Activated CD8-positive, alpha-beta memory T cell treated with anti-CD3 and anti-CD28 coated beads, Interleukin-2, amount 10 ng/mL, durations not matched to agents 7 days and 5 days (primary cell): ENCODE data around the gene S100A3. TPM values are rescaled to one million over a fixed set of nuclear protein-coding genes. Genes with fewer than 3 reads are reported as not detected.
A peak's percentile ranks its signal among the peaks of the same experiment; 100 is the strongest.

Source experiments
- ATAC-seq: fragments of 150-1000 bp; cut with Tn5 transposase; one replicate; pipeline ENCODE4 v1.10.0; 2021; ENCODE audit warnings: moderate library complexity
- CTCF ChIA-PET: fragments of 350-600 bp; sonication (Branson Sonifier 250); formaldehyde crosslinking; loops from one replicate; lab custom pipeline; 2021; ENCODE audit warnings: antibody characterized with exemption; lab: Charles Lee
- DNase-seq: peaks from one replicate; pipeline ENCODE4 v3.0.0-alpha.2; 2020
- H3K27ac Mint-ChIP-seq: one replicate; pipeline ENCODE4 v1.8.0; 2021; ENCODE audit warnings: mild to moderate bottlenecking, mixed read lengths
- H3K27me3 Mint-ChIP-seq: one replicate; pipeline ENCODE4 v1.8.0; 2021; ENCODE audit warnings: mixed read lengths
- H3K36me3 Mint-ChIP-seq: one replicate; pipeline ENCODE4 v1.8.0; 2021; ENCODE audit warnings: mild to moderate bottlenecking, mixed read lengths
- H3K4me1 Mint-ChIP-seq: one replicate; pipeline ENCODE4 v1.8.0; 2021; ENCODE audit warnings: mixed read lengths
- H3K4me3 Mint-ChIP-seq: one replicate; pipeline ENCODE4 v1.8.0; 2021; ENCODE audit warnings: mild to moderate bottlenecking, moderate library complexity, mixed read lengths
- H3K9me3 Mint-ChIP-seq: one replicate; pipeline ENCODE4 v1.8.0; 2022; ENCODE audit warnings: low read depth, mixed read lengths
- total RNA-seq, 2 experiments: library from RNA; stranded (reverse); gene quantifications; one replicate each; pipeline ENCODE4 v1.2.3, GENCODE V29; 2021

S100A3 gene
- total RNA-seq, 2 experiments from 2014 or later: not detected

DNA sequence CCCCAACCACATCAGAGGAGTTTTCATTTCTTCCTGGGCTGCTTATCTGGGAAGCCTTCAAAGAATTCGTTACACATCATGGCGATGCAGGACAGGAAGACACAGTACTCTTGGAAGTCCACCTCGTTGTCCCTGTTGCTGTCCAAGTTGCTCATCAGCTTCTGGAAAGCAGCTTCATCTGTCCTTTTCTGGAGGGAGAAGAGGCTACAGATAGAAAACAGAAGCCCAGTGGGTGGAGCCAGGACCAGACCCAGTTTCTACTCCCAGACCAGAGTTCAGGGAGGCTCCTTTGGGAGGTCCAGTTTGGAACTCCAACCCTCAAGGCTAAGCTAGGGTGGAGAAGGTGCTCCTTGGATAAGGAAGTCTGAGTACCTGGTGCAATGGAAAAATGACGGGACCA lies 5.3 kb downstream of the S100A3 start:
- H3K27ac Mint-ChIP-seq: peak overlapping the region; percentile 67
- no peaks in the 10 kb centered on the region for H3K9me3 Mint-ChIP-seq
- H3K4me3 Mint-ChIP-seq: peak overlapping the region; percentile 96
- DNase-seq (no peak), ATAC-seq (no peak)
- peaks cover 83% of the 10 kb centered on the region for H3K4me1 Mint-ChIP-seq
- no peaks in the 10 kb centered on the region for H3K27me3 Mint-ChIP-seq
- CTCF ChIA-PET: interaction anchor here (1.5 to 8.9 kb wide), 4 partner anchors 10 to 33 kb away, joined by 4 to 124 read pairs (median 20); partner anchors contain the start of gene S100A6
- peaks cover 37% of the 10 kb centered on the region for H3K36me3 Mint-ChIP-seq

DNA sequence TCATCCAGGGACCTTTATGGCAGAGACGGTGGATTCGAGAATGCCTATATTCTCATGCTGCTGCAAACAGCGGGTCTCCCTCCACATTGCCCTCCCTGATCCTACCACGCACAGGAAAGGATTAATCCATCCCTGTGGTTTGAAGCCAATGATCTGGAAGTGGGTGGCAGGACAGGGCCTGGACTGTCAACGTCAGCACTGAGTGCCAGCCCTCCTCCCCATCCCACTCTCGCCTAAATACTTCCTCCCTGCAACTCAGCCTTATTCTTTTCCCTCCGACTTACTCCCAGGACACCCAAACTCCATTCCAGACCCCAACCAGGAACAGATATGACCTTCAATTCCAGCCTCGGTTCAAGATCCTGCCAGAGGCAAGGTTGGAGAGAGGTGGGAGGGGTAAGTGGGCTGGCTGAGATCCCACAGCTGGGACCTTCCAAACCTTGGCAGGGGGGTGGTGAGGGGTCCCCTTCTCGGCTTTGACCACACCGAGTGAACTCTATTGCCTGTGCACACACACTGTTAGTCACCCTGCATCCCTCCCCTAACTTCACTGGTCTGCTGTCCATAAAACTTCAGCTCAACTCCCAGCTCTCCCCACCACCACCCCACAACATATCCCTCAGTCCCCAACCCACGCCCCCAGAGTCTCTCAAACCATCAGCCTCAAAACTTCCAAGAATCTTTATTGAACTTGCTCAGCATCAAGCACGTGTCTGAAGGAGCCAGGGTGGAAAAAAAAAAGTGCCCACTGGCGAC lies 5.9 kb downstream of the S100A3 start:
- Mint-ChIP-seq H3K4me3 (peak overlapping the region; percentile 35), H3K4me1 (peaks cover 82% of the 10 kb centered on the region), H3K36me3 (peaks cover 37% of the 10 kb centered on the region), H3K9me3 (no peaks in the 10 kb centered on the region), H3K27ac (peak overlapping the region; percentile 94), H3K27me3 (no peaks in the 10 kb centered on the region)
- CTCF ChIA-PET: interaction anchor here (4.3 to 8.9 kb wide), 2 partner anchors 9 to 25 kb away, joined by 24 to 124 read pairs; partner anchors contain the start of gene S100A6
- ATAC-seq: no peak
- DNase-seq: no peak

DNA sequence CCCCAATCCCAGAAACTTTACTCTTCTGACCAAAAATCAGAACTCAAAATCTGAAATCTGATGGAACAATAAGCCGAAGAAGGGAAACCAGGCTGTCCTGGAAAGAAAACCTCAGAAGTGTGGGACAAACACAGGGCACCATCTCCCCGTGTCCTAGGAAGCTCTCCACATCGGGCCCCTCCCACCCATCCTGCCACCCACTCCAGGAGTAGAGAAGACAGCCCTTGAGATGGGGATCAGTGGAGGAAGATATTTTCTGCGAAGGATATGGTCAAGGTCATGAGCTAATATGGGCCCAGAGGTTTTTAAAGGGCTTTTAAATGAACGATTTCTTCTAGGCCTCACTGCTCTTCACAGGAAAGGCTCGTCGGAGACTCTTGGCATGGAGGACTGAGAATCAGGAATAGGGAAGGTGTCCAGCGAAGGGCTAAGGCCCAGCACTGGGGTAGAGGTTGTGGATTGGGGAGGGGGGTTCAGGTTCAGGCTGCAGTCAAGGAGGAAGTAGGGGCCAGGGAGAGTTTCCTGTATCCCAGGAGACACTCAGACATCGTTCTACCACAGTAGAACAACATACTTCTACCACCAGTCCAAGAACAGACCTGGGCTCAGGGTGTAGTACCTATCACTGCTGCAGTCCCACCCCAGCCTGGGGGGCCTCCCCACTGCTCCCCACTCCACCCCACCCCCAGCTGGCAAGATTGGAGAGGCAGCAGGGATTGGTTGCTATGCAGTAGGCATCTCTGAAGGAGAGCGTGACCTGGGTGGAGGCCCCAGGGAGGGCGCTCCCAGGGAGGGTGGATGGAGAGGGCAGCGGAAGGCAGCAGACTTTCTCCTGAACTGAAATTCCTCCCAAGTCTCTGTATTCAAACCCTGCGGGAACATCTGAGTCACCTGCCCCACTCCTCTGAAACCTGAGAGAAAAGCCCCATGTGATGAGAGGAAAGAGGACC lies 7.1 kb downstream of the S100A3 start:
- ATAC-seq (no peak), DNase-seq (no peak)
- no peaks in the 10 kb centered on the region for H3K27me3 Mint-ChIP-seq
- CTCF ChIA-PET: interaction anchor here (1.4 to 8.9 kb wide), 3 partner anchors 8 to 93 kb away, joined by 6 to 124 read pairs (median 23); partner anchors contain the start of genes CHTOP and S100A6
- H3K4me1 Mint-ChIP-seq: peaks cover 85% of the 10 kb centered on the region
- peak overlapping the region; percentile 94 for H3K27ac Mint-ChIP-seq
- peaks cover 37% of the 10 kb centered on the region for H3K36me3 Mint-ChIP-seq
- H3K4me3 Mint-ChIP-seq: no peak overlapping the region
- no peaks in the 10 kb centered on the region for H3K9me3 Mint-ChIP-seq

DNA sequence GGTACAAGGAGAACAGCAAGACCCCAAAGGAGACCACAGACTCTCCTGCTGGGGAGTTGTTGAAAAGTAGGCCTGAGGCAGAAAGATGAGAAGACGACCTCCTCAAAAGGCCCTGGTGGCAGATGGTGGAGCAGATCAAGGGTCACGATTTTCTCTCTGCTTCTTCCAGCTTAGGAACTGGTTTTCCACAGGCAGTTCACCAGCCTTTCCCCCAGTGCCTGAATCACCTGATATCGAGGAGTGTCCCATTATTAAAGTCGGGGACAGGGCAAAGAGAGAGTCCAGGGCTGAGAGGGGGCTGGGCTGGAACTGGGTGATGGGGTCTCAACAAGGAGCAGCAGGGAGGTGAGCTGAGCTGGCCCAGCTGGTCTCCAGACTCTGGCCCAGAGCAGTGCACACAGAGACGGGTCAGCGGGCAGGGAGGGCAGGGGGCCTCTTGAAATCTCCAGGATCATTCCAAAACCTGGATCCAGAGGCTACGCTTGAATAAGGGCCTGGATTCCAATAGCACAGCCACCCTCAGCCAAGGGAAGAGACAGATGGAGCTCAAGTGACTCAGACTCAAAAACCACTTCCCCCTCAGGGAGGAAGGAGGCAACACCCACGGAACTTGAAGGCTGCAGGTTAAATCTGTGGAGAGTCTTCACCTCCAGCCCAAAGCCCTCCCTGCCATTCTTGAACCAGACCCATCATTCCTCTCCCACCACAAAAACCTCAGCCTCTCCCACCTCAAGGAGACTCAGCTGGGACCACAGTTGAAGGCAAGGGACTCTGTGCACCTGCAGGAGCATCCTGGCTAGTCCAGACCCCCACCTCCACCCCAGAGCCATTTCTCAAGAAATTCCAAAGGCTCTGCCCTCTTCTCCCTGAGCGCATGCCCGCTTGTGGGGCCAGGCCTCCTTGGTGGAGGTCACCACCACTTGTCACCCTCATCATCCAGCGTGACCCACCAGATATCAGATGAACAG lies 8.4 kb downstream of the S100A3 start, which contains the start of gene S100A5:
Gene S100A5 (minus strand): TSS at position 541 of the 968 bp plus-strand sequence. CDS start 743 bp downstream, outside the sequence.
- ATAC-seq: peak; percentile 18
- DNase-seq: peak; percentile 79
- H3K4me3 Mint-ChIP-seq: peak within 1 kb of the TSS; percentile 52
- CTCF ChIA-PET: interaction anchor here (0.8 to 8.9 kb wide), 9 partner anchors 7 to 406 kb away, joined by 3 to 124 read pairs (median 6); partner anchors contain the start of genes CHTOP, DENND4B and S100A6
- H3K36me3 Mint-ChIP-seq: peaks cover 37% of the 10 kb centered on the region
- H3K27ac Mint-ChIP-seq: peak within 1 kb of the TSS; percentile 94
- H3K4me1 Mint-ChIP-seq: peaks cover 85% of the 10 kb centered on the region
- no peaks in the 10 kb centered on the region for H3K9me3 Mint-ChIP-seq
- H3K27me3 Mint-ChIP-seq: no peaks in the 10 kb centered on the region

DNA sequence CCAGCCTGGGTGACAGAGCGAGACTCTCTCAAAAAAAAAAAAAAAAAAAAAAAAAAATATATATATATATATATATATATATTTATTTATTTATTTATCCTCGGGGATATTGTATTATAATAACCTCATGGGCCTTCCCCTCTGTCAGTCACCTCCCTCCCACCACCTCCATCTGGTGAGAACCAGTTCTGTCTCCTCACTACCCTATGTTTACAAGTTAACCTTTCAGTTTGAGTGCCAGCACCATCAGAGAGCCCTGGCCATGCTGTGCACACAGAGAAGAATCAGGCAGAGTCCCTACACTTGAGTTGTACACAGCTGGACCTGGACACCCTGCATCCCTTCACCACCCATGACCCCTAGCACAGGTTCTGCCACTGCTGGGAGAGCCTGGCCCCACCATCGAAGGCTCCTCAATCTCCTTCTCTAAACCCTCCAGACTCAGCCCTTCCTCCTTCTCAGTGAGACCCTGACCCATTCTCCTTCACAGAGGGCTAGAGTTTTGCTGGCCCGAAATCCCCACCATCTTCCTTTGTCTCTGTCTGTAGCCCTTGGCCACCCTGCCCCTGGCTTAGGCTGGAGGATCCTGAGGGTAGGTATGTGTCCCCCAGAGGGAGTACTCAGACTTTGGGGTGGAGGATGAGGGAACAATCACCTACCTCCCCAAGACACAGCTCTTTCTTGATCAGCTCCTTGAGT lies 9.5 kb downstream of the S100A3 start:
- Mint-ChIP-seq H3K27ac (peak overlapping the region; percentile 94), H3K36me3 (peaks cover 35% of the 10 kb centered on the region), H3K9me3 (no peaks in the 10 kb centered on the region), H3K4me3 (no peak overlapping the region), H3K4me1 (peaks cover 80% of the 10 kb centered on the region), H3K27me3 (no peaks in the 10 kb centered on the region)
- ATAC-seq (no peak), DNase-seq (no peak)
- CTCF ChIA-PET: interaction anchor here (0.9 to 8.9 kb wide), 5 partner anchors 6 to 29 kb away, joined by 4 to 124 read pairs (median 6); partner anchors contain the start of gene S100A6

DNA sequence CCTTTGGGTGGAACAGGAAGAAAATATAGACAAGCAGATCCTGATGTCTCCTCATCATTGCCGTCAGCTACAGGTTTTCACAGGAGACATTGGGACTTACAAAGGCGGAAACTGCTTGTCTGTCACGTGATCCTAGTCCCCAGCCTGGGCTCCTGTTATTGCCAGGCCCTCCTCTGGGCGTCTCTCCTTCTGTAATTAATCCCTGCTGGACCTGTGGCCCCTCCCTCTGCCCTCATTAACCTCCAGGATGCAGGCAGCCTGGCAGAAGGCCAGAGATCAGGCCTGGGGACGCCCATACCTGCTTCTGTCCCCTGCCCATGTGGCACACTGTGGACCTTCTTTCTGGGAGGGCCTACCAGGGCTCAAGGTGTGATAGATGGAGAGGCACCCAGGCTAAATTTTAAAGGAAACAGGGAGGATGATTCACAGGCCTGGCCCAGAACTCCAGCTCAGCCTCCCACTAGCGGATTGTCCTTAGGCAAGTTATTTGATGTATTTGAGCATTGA lies 10.7 kb downstream of the S100A3 start:
- CTCF ChIA-PET: interaction anchor here (7.7 kb wide), 1 partner anchor 32 kb away, joined by 214 read pairs; no protein-coding TSS in a partner anchor
- no peak for DNase-seq
- Mint-ChIP-seq H3K9me3 (no peaks in the 10 kb centered on the region), H3K27ac (no peak overlapping the region), H3K27me3 (no peaks in the 10 kb centered on the region), H3K4me1 (peaks cover 79% of the 10 kb centered on the region), H3K4me3 (no peak overlapping the region), H3K36me3 (peaks cover 33% of the 10 kb centered on the region)
- ATAC-seq: no peak

DNA sequence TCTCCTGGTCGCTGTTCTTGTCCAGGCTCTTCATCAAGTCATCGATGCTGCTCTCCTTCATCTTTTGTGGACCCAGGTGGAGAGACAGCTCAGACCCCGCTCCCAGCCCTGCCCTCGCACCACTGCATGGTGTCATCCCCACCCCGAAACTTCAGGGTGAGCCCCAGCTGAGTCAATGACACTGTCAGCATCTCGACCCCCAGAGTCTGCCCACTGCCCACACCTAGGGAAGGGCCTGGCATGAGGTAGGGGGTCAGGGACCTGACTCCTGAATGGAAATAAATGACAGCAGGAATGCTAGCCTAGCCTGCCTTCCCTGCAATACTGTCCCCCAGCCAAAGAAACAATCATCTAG lies 11.7 kb downstream of the S100A3 start:
- Mint-ChIP-seq H3K4me1 (peaks cover 79% of the 10 kb centered on the region), H3K4me3 (no peak overlapping the region), H3K27ac (peak overlapping the region; percentile 98), H3K36me3 (peaks cover 24% of the 10 kb centered on the region), H3K9me3 (no peaks in the 10 kb centered on the region), H3K27me3 (no peaks in the 10 kb centered on the region)
- CTCF ChIA-PET: interaction anchor here (1.1 to 7.7 kb wide), 3 partner anchors 7 to 33 kb away, joined by 4 to 214 read pairs (median 124); partner anchors contain the start of genes S100A2, S100A4 and S100A5
- no peak for ATAC-seq
- no peak for DNase-seq

DNA sequence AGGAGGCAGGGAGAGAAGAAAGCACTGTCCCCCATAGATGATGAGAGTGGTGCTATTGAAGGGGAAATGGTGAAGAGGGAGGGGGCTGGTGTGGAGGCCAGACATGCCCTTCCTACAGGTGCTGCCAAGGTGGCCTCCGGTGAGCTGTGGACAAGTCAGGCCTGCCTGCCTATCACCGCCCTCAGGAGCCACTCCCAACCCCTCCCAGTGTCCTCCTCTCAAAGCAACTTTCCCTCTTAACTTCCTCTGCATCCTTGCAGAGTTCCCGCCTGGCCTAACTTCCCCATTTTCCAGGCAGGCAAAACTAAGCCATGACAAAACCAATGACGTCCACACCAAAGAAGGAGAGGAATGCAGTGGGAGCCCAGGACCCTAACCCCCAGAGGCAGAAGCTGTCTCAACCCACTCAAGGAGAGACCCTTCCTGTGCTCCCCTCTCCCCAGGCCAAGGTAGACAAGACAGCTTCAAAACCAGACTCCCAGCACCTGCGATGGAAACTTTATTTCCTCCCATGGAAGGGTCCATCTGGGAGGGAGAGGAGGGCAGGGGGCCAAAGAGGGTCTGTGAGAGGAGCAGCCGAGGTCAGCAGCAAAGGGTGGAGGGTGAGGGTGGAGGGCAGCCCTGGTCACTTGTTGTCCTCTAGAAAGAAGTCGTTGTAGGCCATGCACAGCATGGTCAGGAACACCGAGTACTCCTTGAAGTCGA lies 12.2 kb downstream of the S100A3 start:
- H3K27me3 Mint-ChIP-seq: no peaks in the 10 kb centered on the region
- H3K27ac Mint-ChIP-seq: peak overlapping the region; percentile 98
- DNase-seq (no peak), ATAC-seq (no peak)
- H3K36me3 Mint-ChIP-seq: peaks cover 23% of the 10 kb centered on the region
- peak overlapping the region; percentile 97 for H3K4me3 Mint-ChIP-seq
- no peaks in the 10 kb centered on the region for H3K9me3 Mint-ChIP-seq
- CTCF ChIA-PET: interaction anchor here (0.6 to 7.7 kb wide), 7 partner anchors 7 to 75 kb away, joined by 3 to 214 read pairs (median 16); partner anchors contain the start of genes S100A2, S100A4 and S100A5
- H3K4me1 Mint-ChIP-seq: peaks cover 79% of the 10 kb centered on the region

DNA sequence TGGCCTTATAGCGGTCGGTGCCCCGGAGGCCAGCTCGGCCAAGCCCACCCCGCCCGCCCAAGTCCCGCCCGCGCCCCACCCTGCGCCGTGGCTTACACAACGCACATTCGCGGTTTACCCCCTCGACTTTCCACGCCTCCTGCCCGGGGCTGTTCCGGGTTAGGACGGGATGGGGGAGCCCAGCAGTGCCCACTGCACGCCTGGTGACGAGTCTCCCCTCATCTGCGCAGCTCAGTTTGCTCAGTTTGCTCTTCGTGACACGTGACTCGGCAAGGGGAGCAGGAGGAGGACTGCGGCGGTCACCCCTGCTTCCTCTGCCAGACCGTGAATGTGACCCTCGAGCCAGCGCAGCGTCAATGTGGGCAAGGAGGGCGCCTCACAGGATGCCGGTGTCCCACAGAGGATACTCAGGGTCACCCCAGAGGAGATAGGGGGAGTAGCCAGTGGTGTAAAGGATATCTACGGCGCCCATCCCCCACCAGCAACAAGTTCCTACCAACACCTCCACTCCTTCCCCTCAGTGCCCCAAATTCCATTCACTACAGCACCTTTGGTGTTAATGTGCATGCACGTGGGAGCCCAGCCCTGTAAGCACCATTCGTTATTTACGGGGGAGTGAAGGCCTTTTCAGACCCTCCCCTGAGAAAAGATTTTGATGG lies 12.9 kb downstream of the S100A3 start:
- H3K27ac Mint-ChIP-seq: peak overlapping the region; percentile 98
- H3K9me3 Mint-ChIP-seq: no peaks in the 10 kb centered on the region
- peaks cover 79% of the 10 kb centered on the region for H3K4me1 Mint-ChIP-seq
- peaks cover 20% of the 10 kb centered on the region for H3K36me3 Mint-ChIP-seq
- peak overlapping the region; percentile 97 for H3K4me3 Mint-ChIP-seq
- H3K27me3 Mint-ChIP-seq: no peaks in the 10 kb centered on the region
- peak; percentile 72 for ATAC-seq
- CTCF ChIA-PET: interaction anchor here (0.6 to 7.7 kb wide), 11 partner anchors 8 to 140 kb away, joined by 3 to 214 read pairs (median 7); partner anchors contain the start of genes CHTOP, S100A4 and S100A5
- DNase-seq: peak; percentile 94

DNA sequence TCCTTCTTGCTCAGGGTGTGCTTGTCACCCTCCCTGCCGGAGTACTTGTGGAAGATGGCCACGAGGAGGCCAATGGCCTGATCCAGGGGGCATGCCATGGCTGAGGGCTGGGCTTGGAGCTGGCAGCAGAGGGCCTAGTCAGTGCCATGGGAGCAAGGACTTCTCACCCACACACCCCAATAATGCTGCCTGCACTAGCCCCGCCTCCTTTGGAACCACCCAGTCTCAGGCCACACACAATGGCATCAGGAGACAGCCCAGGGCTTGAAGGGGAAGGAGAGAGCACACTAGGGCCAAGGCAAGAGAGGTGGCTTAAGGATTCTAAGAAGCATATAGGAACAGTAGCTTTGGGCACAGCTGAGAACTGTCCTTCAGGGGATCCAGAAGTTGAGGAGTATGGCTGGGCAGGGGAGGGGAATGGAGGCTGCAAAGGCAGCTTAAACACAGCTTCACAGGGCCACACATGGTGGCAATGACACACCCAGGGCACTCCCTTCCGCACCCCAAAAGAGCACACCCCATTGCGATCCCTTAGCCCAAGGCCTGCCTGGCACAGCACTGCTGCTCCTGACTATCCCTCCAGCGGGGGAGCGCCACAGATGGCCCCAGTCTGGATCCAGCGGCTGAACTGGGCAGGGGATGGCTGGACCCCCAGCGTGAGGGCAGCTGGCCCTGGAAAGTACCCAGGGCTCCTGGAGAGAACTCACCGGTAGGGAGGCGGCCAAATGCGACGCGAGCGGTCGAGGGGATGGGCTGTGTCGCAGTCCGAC lies 13.6 kb downstream of the S100A3 start, which contains the start of gene S100A6:
Gene S100A6 (minus strand): TSS at position 750 of the 770 bp plus-strand sequence. CDS start 652 bp downstream, at position 98.
- ATAC-seq (peak; percentile 50), DNase-seq (peak; percentile 78)
- H3K27me3 Mint-ChIP-seq: no peaks in the 10 kb centered on the region
- peaks cover 77% of the 10 kb centered on the region for H3K4me1 Mint-ChIP-seq
- CTCF ChIA-PET: interaction anchor here (0.8 to 7.7 kb wide), 12 partner anchors 9 to 140 kb away, joined by 3 to 214 read pairs (median 6); partner anchors contain the start of genes CHTOP, S100A4 and S100A5
- H3K4me3 Mint-ChIP-seq: peak within 1 kb of the TSS; percentile 97
- peaks cover 20% of the 10 kb centered on the region for H3K36me3 Mint-ChIP-seq
- H3K27ac Mint-ChIP-seq: peak within 1 kb of the TSS; percentile 98
- H3K9me3 Mint-ChIP-seq: no peaks in the 10 kb centered on the region
